Keratinocyte (primary cell): ENCODE data around the gene TMEM161B. TPM values are rescaled to one million over a fixed set of nuclear protein-coding genes. Genes with fewer than 3 reads are reported as not detected.

Source experiments
- DNase-seq: peaks from one replicate; pipeline ENCODE4 v3.0.0-alpha.2; 2011; ENCODE audit warnings: low read depth, missing footprints, low spot score
- FAIRE-seq: peaks from 2 replicates; lab custom pipeline; 2011; peaks lifted over from hg19 to GRCh38; lab: Jason Lieb, UNC
- H2AFZ ChIP-seq: 2 replicates; pipeline ENCODE4 v1.6.0; 2012; ENCODE audit warnings: low read length, control low read depth, inconsistent platforms; ENCODE audit not compliant: control insufficient read depth
- H3K27ac ChIP-seq: 2 replicates; pipeline ENCODE4 v1.5.1; 2011; ENCODE audit warnings: low read length; ENCODE audit not compliant: control insufficient read depth, insufficient read depth
- H3K27me3 ChIP-seq: 3 replicates; pipeline ENCODE4 v1.6.0; 2011; ENCODE audit warnings: low read length; ENCODE audit not compliant: control insufficient read depth, insufficient read depth; ENCODE audit errors: extremely low read depth
- H3K36me3 ChIP-seq, 2 experiments: 2 replicates in 1 of 2; 3 replicates in 1 of 2; pipeline ENCODE4 v1.5.1; 2011; ENCODE audit warnings: low read length in 2 of 2, mild to moderate bottlenecking in 1 of 2; ENCODE audit not compliant: control insufficient read depth in 2 of 2, insufficient read depth in 2 of 2; ENCODE audit errors: extremely low read depth in 1 of 2
- H3K4me1 ChIP-seq: 3 replicates; pipeline ENCODE4 v1.5.1; 2011; ENCODE audit warnings: low read length; ENCODE audit not compliant: control insufficient read depth, insufficient read depth; ENCODE audit errors: extremely low read depth
- H3K4me2 ChIP-seq: 3 replicates; pipeline ENCODE4 v1.6.0; 2011; ENCODE audit warnings: low read depth, low read length; ENCODE audit not compliant: control insufficient read depth, insufficient read depth; ENCODE audit errors: extremely low read depth
- H3K4me3 ChIP-seq, 3 experiments: fragments of 200-600 bp in 1 of 3; sonication (generic) in 1 of 3; 2 replicates in 2 of 3; 3 replicates in 1 of 3; pipeline ENCODE4 v1.5.1; 2011 to 2016; ENCODE audit warnings: low read length in 3 of 3, mild to moderate bottlenecking in 3 of 3, control low read depth in 2 of 3, inconsistent platforms in 1 of 3, low read depth in 1 of 3, mixed read lengths in 1 of 3, mixed run types in 1 of 3, moderate library complexity in 1 of 3; ENCODE audit not compliant: control insufficient read depth in 2 of 3, insufficient read depth in 2 of 3; ENCODE audit errors: extremely low read depth in 1 of 3
- H3K79me2 ChIP-seq: 2 replicates; pipeline ENCODE4 v1.6.0; 2012; ENCODE audit warnings: low read length; ENCODE audit not compliant: control insufficient read depth, insufficient read depth
- H3K9ac ChIP-seq: 3 replicates; pipeline ENCODE4 v1.6.0; 2011; ENCODE audit warnings: low read length; ENCODE audit not compliant: control insufficient read depth, insufficient read depth; ENCODE audit errors: extremely low read depth
- H3K9me1 ChIP-seq: 3 replicates; pipeline ENCODE4 v1.6.0; 2011; ENCODE audit warnings: low read length; ENCODE audit not compliant: control insufficient read depth, insufficient read depth; ENCODE audit errors: extremely low read depth
- H3K9me3 ChIP-seq: 2 replicates; pipeline ENCODE4 v1.5.1; 2012; ENCODE audit warnings: low read depth, low read length; ENCODE audit not compliant: control insufficient read depth
- H4K20me1 ChIP-seq: 3 replicates; pipeline ENCODE4 v1.6.0; 2011; ENCODE audit warnings: low read length; ENCODE audit not compliant: control insufficient read depth, insufficient read depth; ENCODE audit errors: extremely low read depth
- CTCF ChIP-seq, 3 experiments: IDR thresholded peaks in 1 of 3; conservative IDR thresholded peaks in 1 of 3; optimal IDR thresholded peaks in 1 of 3; 2 replicates in 2 of 3; 3 replicates in 1 of 3; pipeline versions ENCODE3 to v1.5.1; 2011; ENCODE audit warnings: low read length in 3 of 3, mild to moderate bottlenecking in 3 of 3, moderate library complexity in 2 of 3, control low read depth in 1 of 3, inconsistent platforms in 1 of 3; ENCODE audit not compliant: insufficient read depth in 2 of 3; ENCODE audit errors: extremely low read depth in 1 of 3
- EZH2 ChIP-seq: IDR thresholded peaks from one replicate; pipeline ENCODE4 v1.6.1; 2012; ENCODE audit warnings: inconsistent platforms, mild to moderate bottlenecking, low read length, moderate library complexity
- dilution Hi-C: fragments of 300-500 bp; cut with MboI; formaldehyde crosslinking; loops from one replicate; pipeline ENCODE4 v1.7.0; 2020; ENCODE audit warnings: low sequenced_read_pairs; ENCODE audit not compliant: extremely low pct_ligation_motif_present
- polyA plus RNA-seq, 5 experiments: library from polyadenylated mRNA; depleted of rRNA in 3 of 5; stranded (reverse) in 3 of 5; stranded (forward) in 1 of 5; unstranded in 1 of 5; fragments of >200 nt; gene quantifications; 1 replicate in 1 of 5; 2 replicates in 3 of 5; 3 replicates in 1 of 5; pipeline versions ENCODE4 v1.2.1 to v1.2.3, GENCODE V29; 2011 to 2012; ENCODE audit warnings: missing spikeins in 2 of 5, low read depth in 1 of 5, low replicate concordance in 1 of 5

TMEM161B gene
- polyA plus RNA-seq, 1 donor (not counting 4 experiments of a cell fraction or from before 2014, with no cell fraction given) = 18.2 TPM

GRCh38 chr5:88263349-88263748, 5.3 kb downstream of the TMEM161B start:
- H3K9me3 ChIP-seq = no peaks in the 10 kb centered on the region
- FAIRE-seq = no peak
- no peak overlapping the region for H2AFZ ChIP-seq
- TF ChIP-seq EZH2 (no peak), CTCF (optimal IDR thresholded peaks at IDR 0.05 in 1 of 3, IDR thresholded peaks at IDR 0.05 in 1 of 3, conservative IDR thresholded peaks at IDR 0.05 in 1 of 3; ENCODE audit: extremely low read depth in 1 of 3, insufficient read depth in 2 of 3, low read length in 3 of 3) (no peak)
- H4K20me1 ChIP-seq = peaks cover 2% of the 10 kb centered on the region
- no peak overlapping the region for H3K27ac ChIP-seq
- H3K27me3 ChIP-seq = no peaks in the 10 kb centered on the region
- H3K9ac ChIP-seq = no peak overlapping the region
- peaks cover 97% of the 10 kb centered on the region for H3K79me2 ChIP-seq
- no peak overlapping the region for H3K4me2 ChIP-seq
- H3K4me1 ChIP-seq = no peaks in the 10 kb centered on the region
- H3K4me3 ChIP-seq = no peak overlapping the region
- no peaks in the 10 kb centered on the region for H3K36me3 ChIP-seq
- H3K9me1 ChIP-seq = no peaks in the 10 kb centered on the region
- dilution Hi-C loops = no loop called here
- no peak for DNase-seq

- Histone ChIP-seq H2AFZ (no peak overlapping the region), H3K27ac (no peak overlapping the region), H3K4me3 (no peak overlapping the region), H3K36me3 (no peaks in the 10 kb centered on the region), H3K4me2 (no peak overlapping the region), H3K79me2 (peaks cover 95% of the 10 kb centered on the region), H3K9me1 (no peaks in the 10 kb centered on the region), H3K27me3 (no peaks in the 10 kb centered on the region), H3K9ac (no peak overlapping the region), H3K9me3 (no peaks in the 10 kb centered on the region), H3K4me1 (no peaks in the 10 kb centered on the region), H4K20me1 (peaks cover 2% of the 10 kb centered on the region)
- FAIRE-seq = no peak
- TF ChIP-seq EZH2 (no peak), CTCF (optimal IDR thresholded peaks at IDR 0.05 in 1 of 3, IDR thresholded peaks at IDR 0.05 in 1 of 3, conservative IDR thresholded peaks at IDR 0.05 in 1 of 3; ENCODE audit: extremely low read depth in 1 of 3, insufficient read depth in 2 of 3, low read length in 3 of 3) (no peak)
- dilution Hi-C loops = no loop called here
- DNase-seq = no peak
Measured at GRCh38 chr5:88262116-88262515, 6.5 kb downstream of the TMEM161B start.
